GM12878 (cell line): ENCODE results near the gene CNTN4.

Experiments used
- CHD1 ChIP-seq: IDR thresholded peaks from 2 replicates; pipeline ENCODE4 v1.6.1; 2012; ENCODE audit warnings: low read depth, low read length, improper control_type of control experiment
- IRF5 ChIP-seq: fragments of 450-650 bp; IDR thresholded peaks from 2 replicates; pipeline ENCODE4 v1.6.1; 2017; ENCODE audit warnings: borderline replicate concordance
- KDM1A ChIP-seq: fragments of 200-600 bp; sonication (generic); IDR thresholded peaks from 2 replicates; pipeline ENCODE4 v1.6.1; 2016; ENCODE audit warnings: borderline replicate concordance
- SIN3A ChIP-seq: IDR thresholded peaks from 2 replicates; pipeline ENCODE4 v1.6.1; 2012; ENCODE audit warnings: low read depth, low read length, improper control_type of control experiment
- TAF1 ChIP-seq: IDR thresholded peaks from 2 replicates; pipeline ENCODE4 v1.6.1; 2011; ENCODE audit warnings: mild to moderate bottlenecking, low read depth, low read length, borderline replicate concordance

- TF ChIP-seq CHD1 (no peak), SIN3A (no peak), KDM1A (no peak), TAF1 (no peak), IRF5 (no peak)
Observed at GRCh38 chr3:2477620-2478019, 379.0 kb downstream of the CNTN4 start.
